Breast epithelium (tissue), 3 donors: Measurements from ENCODE around the gene PRCC.

Experiments used
- POLR2A ChIP-seq: fragments of 450-650 bp; IDR thresholded peaks from one replicate; pipeline ENCODE4 v1.6.1; 2016; ENCODE audit warnings: antibody characterized with exemption, mild to moderate bottlenecking, moderate library complexity
- TF ChIP-seq, protein P1 (sequence below), 3 donors: fragments of 450-650 bp; IDR thresholded peaks; one replicate each; pipeline ENCODE4 v1.5.1; 2016 to 2017; ENCODE audit warnings: antibody characterized with exemption in 3 of 3, mild to moderate bottlenecking in 3 of 3, moderate library complexity in 3 of 3

DNA sequence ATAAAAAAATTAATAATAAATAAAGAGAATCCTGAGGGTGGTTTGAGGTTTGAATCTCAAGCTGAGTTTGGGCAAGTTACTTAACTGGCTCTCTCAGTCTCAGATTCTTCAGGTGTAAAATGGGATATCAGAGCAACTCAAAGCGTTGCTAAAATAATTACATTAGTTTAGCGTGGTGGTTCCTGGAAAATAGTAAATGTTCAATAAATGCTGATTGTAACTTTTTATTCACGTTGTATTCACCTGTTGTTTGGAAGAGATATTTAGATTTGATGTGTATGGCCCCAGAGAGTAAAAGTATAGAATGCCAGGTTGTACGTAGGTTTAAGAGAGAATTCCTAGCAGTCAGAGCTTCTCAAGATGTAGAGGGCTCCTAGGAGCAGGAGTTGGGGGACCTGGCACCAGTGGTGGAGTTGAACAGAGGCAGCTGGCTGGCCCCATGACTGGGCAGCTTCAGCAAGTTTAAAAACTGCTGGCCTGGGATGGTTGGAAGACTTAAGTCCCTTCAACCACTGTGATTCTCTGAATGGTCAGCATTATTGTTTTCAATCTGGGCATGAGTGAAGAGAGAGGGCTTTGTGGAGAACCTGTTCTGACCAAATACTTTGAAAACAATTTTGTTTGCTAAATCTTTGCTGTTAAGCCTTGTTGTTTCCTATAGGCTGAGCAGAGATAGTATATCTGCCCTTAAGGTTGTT, 22.4 kb downstream of the PRCC start:
- TF ChIP-seq, protein P1, sequence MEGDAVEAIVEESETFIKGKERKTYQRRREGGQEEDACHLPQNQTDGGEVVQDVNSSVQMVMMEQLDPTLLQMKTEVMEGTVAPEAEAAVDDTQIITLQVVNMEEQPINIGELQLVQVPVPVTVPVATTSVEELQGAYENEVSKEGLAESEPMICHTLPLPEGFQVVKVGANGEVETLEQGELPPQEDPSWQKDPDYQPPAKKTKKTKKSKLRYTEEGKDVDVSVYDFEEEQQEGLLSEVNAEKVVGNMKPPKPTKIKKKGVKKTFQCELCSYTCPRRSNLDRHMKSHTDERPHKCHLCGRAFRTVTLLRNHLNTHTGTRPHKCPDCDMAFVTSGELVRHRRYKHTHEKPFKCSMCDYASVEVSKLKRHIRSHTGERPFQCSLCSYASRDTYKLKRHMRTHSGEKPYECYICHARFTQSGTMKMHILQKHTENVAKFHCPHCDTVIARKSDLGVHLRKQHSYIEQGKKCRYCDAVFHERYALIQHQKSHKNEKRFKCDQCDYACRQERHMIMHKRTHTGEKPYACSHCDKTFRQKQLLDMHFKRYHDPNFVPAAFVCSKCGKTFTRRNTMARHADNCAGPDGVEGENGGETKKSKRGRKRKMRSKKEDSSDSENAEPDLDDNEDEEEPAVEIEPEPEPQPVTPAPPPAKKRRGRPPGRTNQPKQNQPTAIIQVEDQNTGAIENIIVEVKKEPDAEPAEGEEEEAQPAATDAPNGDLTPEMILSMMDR (IDR thresholded peaks at IDR 0.05): no peak
- TF ChIP-seq POLR2A: no peak
